Measurements from ENCODE around the gene LRRC31.

Gene LRRC31

DNA sequence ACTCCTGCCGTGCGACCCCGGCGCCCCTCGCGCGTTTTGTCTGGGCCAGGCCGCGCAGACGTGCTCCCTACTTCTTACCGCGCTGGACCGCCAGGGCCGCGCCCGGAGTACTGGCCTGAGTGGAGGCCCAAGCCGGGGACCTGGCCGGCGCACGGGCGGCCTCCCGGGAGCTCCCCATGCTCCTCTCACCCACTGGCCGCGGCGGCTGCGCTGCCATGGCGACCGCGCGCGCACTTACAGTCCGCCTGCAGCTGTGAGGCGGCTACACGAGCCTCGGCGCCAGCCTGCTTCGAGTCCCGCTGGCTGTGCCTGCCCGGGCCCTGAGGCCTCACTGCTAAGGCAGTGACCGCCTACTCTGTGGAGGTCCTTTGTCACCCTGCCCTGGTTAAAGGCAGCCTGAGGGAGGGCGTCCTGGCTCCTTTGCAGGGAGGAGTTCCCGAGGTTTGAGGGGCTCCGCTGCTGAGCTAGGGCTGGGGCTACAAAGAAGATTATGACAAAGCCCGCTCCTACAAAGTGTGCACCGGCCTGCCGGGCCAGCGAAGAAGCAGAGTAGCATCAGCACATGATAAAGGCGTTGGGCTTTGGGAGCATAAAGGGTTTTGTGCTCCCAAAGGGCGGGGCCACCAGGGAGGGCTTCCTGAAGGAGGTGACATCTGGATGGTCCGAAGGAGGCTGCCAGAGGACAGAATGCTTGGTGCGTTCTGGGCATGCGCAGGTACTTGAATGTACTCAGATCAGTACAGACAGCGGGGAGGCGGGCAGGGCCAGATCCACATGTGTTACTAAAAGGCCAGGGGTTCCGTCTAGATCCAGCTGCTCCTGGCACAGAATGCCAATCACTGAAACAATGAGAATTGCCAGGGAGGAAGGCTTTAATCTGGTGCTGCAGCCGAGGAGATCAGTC lies 57.2 kb downstream of the LRRC31 start, which contains the start of the genes LRRC34 and LRRIQ4:
Gene LRRC34 (minus strand): TSS at position 573 of the 904 bp plus-strand sequence. CDS start 356 bp downstream, at position 217.
Gene LRRIQ4 (plus strand): TSS at position 539 of the 904 bp plus-strand sequence. CDS start 9,052 bp downstream, outside the sequence.
- DNase-seq: peak; percentile 45

DNA sequence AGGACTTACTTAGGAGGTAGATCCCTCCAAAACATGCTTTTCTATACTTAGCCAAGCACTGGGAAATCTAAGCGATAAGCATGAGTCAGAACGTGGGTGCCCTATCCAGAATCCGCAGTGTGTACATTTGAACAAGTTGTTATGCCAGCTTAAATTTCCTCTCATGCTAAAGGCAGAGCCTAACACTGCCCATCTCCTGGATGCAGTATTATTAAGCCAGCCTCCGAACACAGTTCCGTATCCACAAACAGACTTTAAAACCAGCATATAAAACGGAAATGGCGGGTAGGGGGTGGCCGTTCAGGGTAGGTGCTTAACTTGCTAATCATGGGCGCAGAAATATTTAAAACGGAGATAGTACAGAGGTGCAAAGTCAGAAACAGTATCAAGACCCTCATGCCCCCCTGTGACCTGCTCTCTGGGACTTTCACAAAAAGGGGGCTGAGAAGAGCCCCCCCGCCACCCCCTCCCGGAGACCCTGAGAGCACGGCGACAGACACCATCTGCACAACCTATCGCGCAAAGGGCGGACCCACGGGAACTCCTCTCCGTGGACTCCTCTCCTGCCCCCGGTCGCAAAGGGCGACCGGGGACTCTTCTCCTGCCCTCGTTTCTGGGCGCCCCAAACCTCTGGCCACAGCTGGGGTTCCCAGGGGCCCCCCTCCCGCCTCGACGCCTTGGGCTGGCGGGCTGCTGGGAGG lies 58.0 kb downstream of the LRRC31 start:
- DNase-seq: no peak

DNA sequence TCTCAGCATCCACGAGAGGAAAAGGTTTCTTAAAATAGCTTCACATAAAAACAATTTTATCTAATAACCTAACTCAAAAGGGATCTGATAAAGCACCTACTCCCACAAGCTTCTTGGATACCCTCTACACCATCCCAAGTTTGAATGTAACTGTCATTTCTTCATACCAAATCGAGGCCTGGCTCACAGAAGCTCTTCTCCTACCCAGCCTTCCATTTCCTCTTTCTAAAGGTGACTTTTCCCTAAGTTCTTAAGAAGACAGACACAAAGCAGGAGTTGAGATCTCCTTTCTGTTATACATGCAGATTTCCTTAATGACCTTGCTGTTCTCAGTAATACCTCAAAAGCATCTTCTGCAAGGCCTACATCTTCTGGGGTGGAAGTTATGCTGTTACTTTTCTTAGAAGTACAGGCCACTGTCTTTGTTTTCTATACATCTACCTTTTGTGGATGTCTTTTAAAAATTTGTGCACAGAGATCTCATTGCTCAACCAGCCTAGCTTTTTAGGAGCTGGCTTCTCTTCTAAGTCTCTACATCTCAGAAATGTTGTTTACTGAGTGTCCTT lies 60.4 kb downstream of the LRRC31 start:
- no peak for DNase-seq

DNA sequence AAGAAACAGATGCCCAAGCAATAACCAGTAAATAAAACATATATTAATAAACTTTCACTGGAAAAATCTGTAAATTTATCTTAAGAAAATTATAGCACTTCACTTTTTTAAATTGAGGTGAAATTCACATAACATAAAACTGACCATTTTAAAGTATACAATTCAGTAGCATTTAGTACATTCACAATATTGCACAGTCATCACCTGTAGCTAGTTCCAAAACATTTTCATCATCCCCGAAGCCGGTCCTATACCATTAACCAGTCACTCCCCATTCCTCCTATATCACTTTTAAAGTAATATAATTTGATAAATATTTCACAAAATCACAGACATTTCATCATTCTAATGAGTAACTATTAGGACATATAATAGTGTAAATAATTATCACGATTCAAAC lies 65.1 kb downstream of the LRRC31 start:
- DNase-seq: no peak

DNA sequence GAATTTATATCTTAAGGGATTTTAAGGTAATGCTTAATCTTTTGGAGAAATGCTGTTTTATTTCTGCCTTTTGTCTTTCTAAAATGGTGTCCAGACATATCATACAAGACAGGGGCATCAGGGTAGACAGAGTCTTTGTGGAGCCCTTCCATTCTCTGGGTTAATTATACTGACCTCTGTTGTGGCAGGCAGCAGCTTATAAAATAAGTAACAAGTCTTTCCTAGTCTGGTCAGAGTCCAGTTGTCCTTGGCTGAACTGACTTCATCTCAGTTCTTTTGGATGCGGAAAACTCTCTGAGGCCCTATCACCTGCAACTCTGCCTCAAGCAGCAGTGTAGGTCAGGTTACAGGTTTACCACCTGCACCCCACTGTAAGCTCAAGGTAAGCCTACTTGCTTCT lies 77.4 kb downstream of the LRRC31 start:
- no peak for DNase-seq

DNA sequence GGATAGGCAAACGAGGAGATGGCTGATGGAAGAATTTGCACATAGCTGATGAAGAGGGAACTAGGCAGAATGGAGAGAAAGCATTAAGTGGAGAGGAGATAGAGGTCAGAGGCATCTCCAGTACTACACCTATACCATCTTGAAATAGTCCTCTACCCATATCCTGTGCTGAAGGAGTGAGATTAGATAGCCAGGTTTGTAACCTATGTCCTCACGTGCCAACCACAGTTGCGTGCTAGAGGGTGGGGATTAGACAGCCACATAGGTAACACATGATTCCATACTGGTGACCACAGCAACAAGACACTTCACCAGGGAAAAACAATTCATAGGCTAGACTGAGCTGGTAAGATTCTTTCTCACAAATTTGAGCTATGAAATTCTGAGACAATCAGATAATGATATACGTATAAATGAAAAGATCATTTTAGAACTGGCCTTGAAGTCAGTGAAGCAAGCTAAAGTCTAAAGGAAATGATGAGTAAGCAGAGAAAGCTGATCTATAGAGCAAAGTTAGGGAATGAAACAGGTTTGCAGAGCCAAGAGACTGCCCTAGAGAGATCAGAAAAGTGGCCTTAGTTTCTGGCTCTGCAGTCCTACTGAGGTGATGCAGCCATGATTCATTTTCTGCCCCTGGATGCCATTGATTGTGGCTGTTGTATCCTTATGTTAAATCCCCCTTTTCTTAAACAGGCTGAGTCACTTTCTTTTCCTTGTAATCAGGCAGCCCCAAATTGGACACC lies 78.9 kb downstream of the LRRC31 start:
- DNase-seq: no peak

DNA sequence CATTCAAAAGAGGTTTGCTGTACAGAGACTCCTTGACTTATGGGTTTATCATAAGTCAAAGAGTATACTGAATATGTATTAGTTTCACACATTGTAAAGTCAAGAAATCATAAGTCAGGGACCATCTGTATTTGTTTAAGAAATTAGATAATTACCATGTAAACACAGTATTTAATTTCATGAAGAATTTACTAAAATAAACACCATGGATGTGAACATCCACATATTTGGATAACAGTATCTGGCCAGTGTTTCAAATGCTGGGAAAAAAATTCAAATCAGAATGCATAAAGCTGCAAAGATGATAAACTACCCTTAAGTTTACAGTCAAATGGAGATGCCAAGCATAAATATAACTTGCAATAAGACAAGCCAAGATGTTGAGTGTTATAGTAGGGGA lies 79.5 kb downstream of the LRRC31 start:
- DNase-seq: no peak

Measured in central memory CD4-positive, alpha-beta T cell (primary cell).